22Rv1 (cell line): ENCODE data around the gene CCDC93.
"Not testable (repeated sequence)": the region's sequence is repeated elsewhere in the genome, so short reads cannot be mapped to it uniquely, and the experiment has no call there.

Source experiments
- H3K27ac ChIP-seq: fragments of 450-650 bp; 2 replicates; pipeline ENCODE4 v1.5.1; 2017
- CTCF ChIP-seq: fragments of 450-650 bp; IDR thresholded peaks from 2 replicates; pipeline ENCODE4 v1.5.1; 2017; ENCODE audit warnings: mild to moderate bottlenecking
- ZFX ChIP-seq: fragments of 450-650 bp; IDR thresholded peaks from 2 replicates; pipeline ENCODE4 v1.6.1; 2017; ENCODE audit warnings: antibody characterized with exemption, borderline replicate concordance

Gene CCDC93

DNA sequence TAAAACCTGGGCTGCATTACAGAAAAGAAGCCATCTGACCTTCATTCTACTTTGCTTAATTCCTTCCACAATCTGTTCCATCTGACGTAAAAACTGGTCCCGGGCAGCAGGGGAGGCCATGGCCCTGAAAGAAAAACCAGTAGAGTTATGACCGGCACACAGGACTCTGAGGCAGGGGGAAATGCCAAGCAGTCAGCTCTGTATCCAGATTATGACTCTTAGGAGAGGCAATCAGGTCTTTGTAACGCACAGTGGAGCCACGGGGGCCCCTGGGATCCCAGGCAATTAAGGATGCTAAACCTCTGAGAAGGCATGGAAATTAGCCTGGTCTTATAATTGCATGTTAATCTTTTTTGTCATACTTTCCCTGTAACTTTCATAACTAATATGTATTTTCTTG is 78.4 kb downstream of the CCDC93 start:
- no peak overlapping the region for H3K27ac ChIP-seq
- TF ChIP-seq CTCF (no peak), ZFX (no peak)

GRCh38 chr2:117933884-117934354 is 80.0 kb downstream of the CCDC93 start:
- TF ChIP-seq ZFX (no peak), CTCF (no peak)
- H3K27ac ChIP-seq: no peak overlapping the region

DNA sequence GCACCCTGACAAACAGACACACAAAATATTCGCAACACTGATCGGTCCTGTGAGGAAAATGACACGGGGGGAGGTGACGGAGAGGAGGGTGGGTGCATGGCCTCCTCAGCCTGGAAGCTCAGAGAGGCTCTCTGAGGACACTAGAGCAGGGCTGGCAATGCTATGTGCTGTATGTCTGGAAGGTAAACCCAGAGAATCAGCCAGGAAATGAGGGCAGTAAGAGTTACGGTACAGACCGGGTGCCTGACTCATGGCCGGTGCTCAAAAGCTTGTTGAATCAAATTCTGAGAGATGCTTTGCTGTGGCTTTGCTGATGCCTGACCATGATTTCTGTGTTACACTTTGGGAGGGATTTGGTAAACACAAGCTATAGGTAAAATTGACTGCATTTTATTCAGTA is 81.9 kb downstream of the CCDC93 start:
- no peak overlapping the region for H3K27ac ChIP-seq
- TF ChIP-seq ZFX (no peak), CTCF (no peak)

DNA sequence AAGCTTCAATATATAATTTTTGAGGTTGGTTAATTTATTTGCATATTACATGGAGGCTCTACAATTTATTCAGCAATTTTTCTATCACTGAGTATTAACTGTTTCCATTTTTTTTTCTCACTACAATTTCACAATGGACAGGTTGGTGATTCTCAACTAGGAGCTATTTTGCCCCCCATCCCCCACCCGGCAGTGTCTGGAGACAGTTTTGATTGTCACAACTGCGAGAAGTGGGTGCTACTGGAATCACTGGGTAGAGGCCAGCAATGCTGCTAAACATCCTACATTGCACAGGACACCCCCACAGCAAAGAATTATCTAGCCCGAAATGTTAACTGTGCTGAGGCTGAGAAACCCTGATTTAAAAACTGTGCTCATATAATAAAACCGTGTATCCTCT is 82.6 kb downstream of the CCDC93 start:
- no peak overlapping the region for H3K27ac ChIP-seq
- TF ChIP-seq CTCF (no peak), ZFX (no peak)

- TF ChIP-seq ZFX (no peak), CTCF (no peak)
- H3K27ac ChIP-seq: no peak overlapping the region
Measured at GRCh38 chr2:117930775-117931174, 83.1 kb downstream of the CCDC93 start.

- H3K27ac ChIP-seq: not testable (repeated sequence)
Measured at GRCh38 chr2:117923471-117923870, 90.4 kb downstream of the CCDC93 start.

DNA sequence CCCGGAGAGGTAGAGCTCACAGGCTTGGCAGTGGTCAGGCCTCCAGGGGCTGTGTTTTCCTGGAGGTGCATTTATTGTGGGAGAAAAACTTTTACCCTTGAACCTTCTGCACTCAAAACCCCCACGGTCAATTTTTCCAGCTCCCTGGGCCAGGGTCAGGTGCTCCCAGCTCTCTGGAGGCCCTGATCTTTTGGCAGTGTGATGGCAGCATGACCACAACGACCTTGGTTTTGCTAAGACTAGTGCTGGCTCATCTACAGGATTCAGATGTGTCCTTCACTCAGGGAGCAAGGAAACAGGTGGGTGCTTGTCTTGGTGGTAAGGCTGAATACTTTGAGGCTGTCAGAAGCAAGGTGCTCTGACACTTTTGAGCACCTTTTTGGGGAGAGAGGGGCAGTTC is 92.3 kb downstream of the CCDC93 start:
- no peak for TF ChIP-seq ZFX
- no peak for TF ChIP-seq CTCF
- no peak overlapping the region for H3K27ac ChIP-seq

GRCh38 chr2:117918608-117919007 is 95.3 kb downstream of the CCDC93 start:
- TF ChIP-seq CTCF (no peak), ZFX (no peak)
- no peak overlapping the region for H3K27ac ChIP-seq
